HPDE6-E6E7 (cell line): Measurements from ENCODE around the gene RAB26.
"Not testable (repeated sequence)": the region's sequence is repeated elsewhere in the genome, so short reads cannot be mapped to it uniquely, and the experiment has no call there.

Experiments
- DNase-seq: peaks from one replicate; pipeline ENCODE4 v3.0.0; 2011; ENCODE audit warnings: missing footprints; ENCODE audit errors: extremely low spot score

RAB26 gene

DNA sequence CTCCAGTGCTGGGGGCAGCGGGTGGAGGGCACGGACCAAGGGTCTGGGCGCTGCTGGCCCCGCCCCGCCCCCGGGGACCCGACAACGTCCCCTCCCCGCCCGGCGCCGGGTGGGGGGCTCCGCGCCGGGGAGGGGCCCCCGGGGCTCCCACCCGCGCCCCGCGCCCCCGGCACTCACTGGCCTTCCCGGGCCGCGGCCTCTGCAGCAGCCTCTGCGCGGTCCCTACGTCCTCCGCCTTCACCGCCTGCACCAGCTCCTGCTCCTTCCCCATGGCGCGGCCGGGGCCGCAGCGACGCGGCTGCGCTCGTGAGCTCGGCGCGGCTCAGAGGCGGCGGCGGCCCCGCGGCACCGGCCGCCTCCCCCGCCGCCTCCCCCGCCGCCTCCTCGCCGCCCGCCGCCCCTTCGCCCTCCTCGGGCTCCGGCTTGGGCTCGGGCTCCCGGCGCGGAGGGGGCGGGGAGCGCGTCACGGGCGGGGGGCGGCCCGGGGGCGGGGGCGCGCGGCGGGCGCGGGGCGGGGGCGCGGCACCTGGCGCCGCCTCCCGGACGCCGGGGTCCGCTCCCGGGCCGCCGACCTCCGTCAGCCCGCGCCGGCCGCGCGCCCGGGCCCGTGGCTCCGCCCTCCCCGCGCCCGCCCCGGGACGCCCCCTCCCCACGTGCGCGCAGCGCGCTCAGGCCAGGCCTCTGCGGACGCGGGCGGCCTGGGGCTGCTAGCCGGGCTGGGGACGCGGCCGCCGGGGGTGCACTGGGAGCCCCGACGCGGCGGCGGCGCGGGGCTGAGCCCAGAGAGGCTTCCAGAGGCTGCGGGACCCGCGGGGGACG lies 47.9 kb downstream of the RAB26 start, which contains the start of gene CASKIN1:
Gene CASKIN1 (minus strand): TSS at position 444 of the 819 bp plus-strand sequence. CDS start 173 bp downstream, at position 271.
- DNase-seq, result no peak

DNA sequence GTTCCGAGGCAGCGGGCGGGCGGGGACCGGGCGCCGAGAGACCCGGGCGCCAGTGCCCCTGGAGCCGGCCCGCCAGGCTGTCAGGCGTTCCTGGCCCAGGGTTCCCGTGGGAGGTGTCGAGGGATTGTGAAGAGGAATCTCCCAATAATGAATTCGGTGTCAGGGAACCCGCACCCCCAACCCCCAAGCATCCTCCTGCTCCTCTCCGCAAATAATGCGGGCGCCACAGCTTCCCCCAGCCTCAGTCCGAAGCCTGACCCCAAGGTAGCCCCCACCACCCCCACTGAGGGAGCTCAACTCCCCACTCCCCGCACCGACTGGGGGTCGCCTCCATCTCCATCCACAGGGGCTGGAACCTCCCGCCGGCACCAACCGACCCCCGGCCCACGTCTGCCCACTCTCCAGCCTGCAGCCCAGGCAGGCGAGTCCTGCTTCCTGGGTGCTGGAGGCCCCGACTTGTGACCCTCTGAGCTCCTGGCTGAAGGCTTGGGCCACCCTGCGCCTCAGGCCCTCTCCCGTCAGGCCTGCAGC lies 48.6 kb downstream of the RAB26 start:
- DNase-seq, result no peak

DNA sequence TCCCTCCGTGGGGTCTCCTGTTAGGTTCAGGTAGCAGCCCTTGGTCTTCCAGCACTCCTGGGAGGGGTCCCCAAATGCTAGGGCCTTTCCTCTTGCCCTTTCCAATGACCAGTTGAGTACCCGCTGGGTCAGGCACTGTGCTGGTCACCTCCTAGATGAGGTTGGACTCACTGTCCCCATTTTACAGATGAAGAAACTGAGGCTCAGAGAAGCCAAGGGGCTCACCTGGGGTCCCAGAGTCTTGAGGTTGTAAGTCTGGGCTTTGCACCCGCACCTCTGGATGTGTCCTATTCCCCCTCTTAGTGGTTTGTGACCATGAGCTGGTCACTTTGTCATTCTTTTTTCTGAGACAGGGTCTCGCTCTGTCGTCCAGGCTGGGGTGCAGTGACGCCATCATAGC lies 49.3 kb downstream of the RAB26 start:
- DNase-seq, result no peak

DNA sequence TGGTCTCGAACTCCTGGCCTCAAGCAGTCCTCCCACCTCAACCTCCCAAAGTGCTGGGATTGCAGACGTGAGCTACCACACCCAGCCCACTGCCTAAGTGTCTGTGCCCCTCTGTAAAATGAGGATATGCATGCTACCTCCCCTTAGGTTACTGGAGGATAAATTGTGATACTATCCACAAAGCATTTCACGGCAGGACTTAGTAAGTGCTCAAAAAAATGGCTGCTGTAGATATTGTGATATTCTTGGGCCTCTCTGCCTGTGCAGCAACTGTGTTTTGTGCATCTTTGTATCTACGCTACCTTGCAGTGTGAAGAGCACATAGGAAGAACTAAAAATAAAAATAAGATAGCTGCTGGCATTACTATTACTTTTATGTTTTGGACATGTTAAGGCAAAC lies 49.9 kb downstream of the RAB26 start:
- no peak for DNase-seq

- no peak for DNase-seq
These were observed 50.7 kb downstream of the RAB26 start for GRCh38 chr16:2199095-2199494.

- DNase-seq, result no peak
These were observed 51.3 kb downstream of the RAB26 start for GRCh38 chr16:2199621-2200139.

DNA sequence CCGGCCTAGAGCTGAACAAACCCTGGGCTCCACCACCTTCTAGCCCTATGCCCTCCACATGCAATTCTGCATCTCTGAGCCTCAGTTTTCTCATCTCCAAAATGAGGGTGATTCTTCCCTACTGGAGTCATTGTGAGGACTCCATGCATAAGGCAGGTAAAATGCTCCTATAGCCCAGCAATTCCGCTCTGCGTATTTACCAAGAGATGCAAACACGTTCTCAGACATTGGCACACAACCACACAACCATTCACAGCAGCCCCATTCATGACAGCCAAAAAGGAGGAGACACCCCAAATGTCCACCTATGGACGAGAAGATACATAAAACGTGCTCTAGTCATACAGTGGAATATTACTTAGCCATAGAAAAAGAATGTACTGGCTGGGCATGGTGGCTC lies 51.9 kb downstream of the RAB26 start:
- DNase-seq, result no peak

DNA sequence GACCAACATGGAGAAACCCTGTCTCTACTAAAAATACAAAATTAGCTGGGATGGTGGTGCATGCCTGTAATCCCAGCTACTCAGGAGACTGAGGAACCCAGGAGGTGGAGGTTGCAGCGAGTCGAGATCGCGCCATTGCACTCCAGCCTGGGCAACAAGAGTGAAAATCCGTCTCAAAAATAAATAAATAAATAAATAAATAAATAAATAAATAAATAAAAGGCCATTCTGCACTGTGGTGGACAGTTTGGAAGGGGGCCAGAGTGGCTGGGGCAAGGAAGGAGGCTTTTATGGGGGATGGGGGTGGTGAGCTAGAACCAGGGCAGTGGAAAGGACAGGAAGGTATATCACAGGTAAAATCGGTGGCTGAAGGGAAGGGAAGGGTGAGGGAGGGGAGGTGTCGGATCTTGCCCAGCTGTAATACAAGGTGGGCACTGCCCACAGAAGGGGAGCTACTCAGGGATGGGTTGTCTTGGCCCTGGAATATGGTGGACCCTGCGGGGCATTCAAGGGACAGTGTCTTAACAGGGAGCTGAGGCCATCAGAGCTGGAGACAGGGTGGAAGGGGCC lies 54.8 kb downstream of the RAB26 start:
- not testable (repeated sequence) for DNase-seq
